Esophagus muscularis mucosa (tissue), 3 donors: ENCODE data around the gene CLCNKA.

Source experiments
- POLR2A ChIP-seq: fragments of 450-650 bp; IDR thresholded peaks from one replicate; pipeline ENCODE4 v1.6.1; 2017; ENCODE audit warnings: antibody characterized with exemption, moderate library complexity, mild to moderate bottlenecking, low read depth
- TF ChIP-seq, protein P1 (sequence below), 3 experiments: fragments of 200-600 bp in 2 of 3; fragments of 450-650 bp in 1 of 3; sonication (generic) in 2 of 3; IDR thresholded peaks; one replicate each; pipeline ENCODE4 v1.5.1; 2017 to 2019; ENCODE audit warnings: antibody characterized with exemption in 3 of 3, mild to moderate bottlenecking in 2 of 3, moderate library complexity in 1 of 3

- TF ChIP-seq, protein P1, sequence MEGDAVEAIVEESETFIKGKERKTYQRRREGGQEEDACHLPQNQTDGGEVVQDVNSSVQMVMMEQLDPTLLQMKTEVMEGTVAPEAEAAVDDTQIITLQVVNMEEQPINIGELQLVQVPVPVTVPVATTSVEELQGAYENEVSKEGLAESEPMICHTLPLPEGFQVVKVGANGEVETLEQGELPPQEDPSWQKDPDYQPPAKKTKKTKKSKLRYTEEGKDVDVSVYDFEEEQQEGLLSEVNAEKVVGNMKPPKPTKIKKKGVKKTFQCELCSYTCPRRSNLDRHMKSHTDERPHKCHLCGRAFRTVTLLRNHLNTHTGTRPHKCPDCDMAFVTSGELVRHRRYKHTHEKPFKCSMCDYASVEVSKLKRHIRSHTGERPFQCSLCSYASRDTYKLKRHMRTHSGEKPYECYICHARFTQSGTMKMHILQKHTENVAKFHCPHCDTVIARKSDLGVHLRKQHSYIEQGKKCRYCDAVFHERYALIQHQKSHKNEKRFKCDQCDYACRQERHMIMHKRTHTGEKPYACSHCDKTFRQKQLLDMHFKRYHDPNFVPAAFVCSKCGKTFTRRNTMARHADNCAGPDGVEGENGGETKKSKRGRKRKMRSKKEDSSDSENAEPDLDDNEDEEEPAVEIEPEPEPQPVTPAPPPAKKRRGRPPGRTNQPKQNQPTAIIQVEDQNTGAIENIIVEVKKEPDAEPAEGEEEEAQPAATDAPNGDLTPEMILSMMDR (IDR thresholded peaks at IDR 0.05), result no peak
- no peak for TF ChIP-seq POLR2A
Measured at GRCh38 chr1:16064536-16065268, 42.9 kb downstream of the CLCNKA start.
